ENCODE measurements around the gene SPPL3. TPM values are rescaled to one million over a fixed set of nuclear protein-coding genes. Genes with fewer than 3 reads are reported as not detected.
"Not testable (repeated sequence)": the region's sequence is repeated elsewhere in the genome, so short reads cannot be mapped to it uniquely, and the experiment has no call there.

SPPL3 gene
- total and polyA plus RNA-seq, 7 experiments from 2014 or later, result 22.8 to 51.8 (median 47.5) TPM

DNA sequence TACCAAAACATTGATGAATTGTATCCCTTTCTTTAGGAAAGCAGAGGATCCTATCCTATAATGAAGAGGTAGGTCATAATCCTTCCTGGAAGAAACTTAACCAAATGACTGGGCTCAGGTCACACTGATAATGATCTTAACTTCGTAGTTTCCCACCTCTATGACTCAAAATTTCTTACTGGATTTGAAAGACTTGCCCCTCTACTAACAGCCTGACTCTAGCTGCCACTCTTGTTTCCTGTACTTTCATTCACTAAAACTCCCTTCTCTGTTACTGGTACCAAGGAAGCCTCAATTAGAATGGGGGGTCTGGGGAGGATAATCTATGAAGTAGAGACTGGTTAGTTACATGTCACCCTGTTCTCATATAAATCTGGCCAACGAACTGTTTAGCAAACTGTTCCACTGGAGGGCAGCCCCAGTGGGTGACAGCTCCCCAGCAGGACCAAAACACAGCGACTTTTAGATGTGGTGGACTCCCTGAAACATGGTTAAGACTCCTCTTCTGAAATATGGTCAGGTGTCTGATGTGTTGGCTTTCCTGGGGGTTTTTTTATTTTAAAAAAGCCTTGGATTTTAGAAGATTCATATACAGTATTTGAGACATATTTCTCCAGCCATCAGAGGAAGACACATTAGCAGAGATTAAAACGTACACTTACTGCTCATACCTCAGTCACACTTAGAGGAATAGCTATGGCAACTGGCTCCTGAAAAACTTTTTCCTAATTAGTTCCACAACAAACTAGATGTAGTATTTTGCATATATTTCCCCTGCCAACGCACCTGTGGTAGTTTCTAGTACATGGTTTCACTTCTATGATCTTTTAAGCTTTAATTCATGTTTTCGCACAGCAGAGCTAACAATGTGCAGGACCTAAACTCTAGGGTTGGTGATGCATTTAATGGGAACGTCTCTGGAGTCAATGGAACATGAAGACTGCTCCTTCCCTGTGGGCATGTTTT, 106.2 kb downstream of the SPPL3 start:
- H3K27ac Mint-ChIP-seq, result peak overlapping the region in 6 of 9 donors; percentile 10 to 75 (median 29)
- no peak overlapping the region for H3K4me3 Mint-ChIP-seq
- Histone ChIP-seq H3K4me1 (ENCODE audit: control insufficient read depth in 2 of 2, insufficient read depth in 2 of 2, low read length in 2 of 2) (peaks cover 0 to 2% of the 10 kb centered on the region in 2 donors), H3K27me3 (ENCODE audit: control insufficient read depth in 2 of 2, insufficient read depth in 2 of 2, low read length in 2 of 2) (no peaks in the 10 kb centered on the region), H3K4me3 (ENCODE audit: low read length) (no peak overlapping the region), H3K9me3 (ENCODE audit: control insufficient read depth in 2 of 3, low read length in 3 of 3) (peaks cover 0 to 5% (median 0%) of the 10 kb centered on the region in 3 experiments), H3K27ac (ENCODE audit: low read depth, low read length) (no peak overlapping the region), H3K36me3 (ENCODE audit: control insufficient read depth in 2 of 3, insufficient read depth in 3 of 3, low read length in 3 of 3) (no peaks in the 10 kb centered on the region)
- H3K27me3 Mint-ChIP-seq, result no peaks in the 10 kb centered on the region
- no peak for DNase-seq
- H3K4me1 Mint-ChIP-seq, result peaks cover 15 to 54% (median 37%) of the 10 kb centered on the region in 7 donors
- CTCF ChIA-PET, result interaction anchor here (0.7 kb wide), 1 partner anchor 100 kb away, joined by 3 read pairs; no protein-coding TSS in a partner anchor
- intact Hi-C loops (cut with micrococcal nuclease), result no loop called here
- POLR2A ChIA-PET, result interaction anchor here (0.7 kb wide), 1 partner anchor 147 kb away, joined by 3 read pairs; no protein-coding TSS in a partner anchor
- H3K9me3 Mint-ChIP-seq, result peaks cover 0 to 37% (median 25%) of the 10 kb centered on the region in 11 donors
- peaks cover 10 to 63% (median 49%) of the 10 kb centered on the region in 5 donors for H3K36me3 Mint-ChIP-seq
- ATAC-seq, result no peak

DNA sequence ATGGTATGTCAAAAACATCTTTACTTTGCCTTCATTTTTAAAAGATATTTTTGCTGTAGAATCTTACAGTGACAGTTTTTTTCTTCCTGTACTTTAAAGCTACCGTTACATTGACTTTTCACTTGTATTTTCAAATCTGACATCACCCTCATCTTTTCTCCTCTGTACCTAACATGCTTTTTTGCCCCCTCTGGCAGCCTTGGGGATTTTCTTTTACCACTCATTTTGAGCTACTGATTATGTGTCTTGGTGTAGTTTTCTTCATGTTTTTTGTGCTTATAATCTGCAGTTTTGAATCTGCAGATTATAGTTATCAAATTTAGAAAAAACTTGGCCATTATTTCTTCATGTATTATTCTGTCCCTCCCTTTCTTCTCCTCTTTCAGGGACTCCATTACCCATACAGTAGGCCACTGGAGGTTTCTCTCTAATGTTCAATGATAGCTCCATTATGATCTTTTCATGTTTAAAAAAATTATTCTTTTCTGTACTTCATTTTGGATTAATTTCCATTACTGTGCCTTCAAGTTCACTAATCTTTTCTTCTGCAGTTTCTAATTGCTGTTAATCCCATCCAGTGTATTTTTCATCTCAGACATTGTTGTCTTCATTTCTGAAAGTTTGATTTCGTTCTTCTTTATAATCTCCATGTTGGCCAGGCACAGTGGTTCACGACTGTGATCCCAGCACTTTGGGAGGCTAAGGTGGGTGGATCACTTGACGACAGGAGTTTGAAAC, 108.5 kb downstream of the SPPL3 start:
- ChIA-PET POLR2A (interaction anchor here (0.7 kb wide), 3 partner anchors 183 to 1111 kb away, joined by 3 read pairs; no protein-coding TSS in a partner anchor), CTCF (interaction anchor here (0.6 to 0.8 kb wide), 2 partner anchors 13 to 316 kb away, joined by 3 to 6 read pairs; no protein-coding TSS in a partner anchor)
- Mint-ChIP-seq H3K9me3 (peaks cover 0 to 37% (median 25%) of the 10 kb centered on the region in 11 donors), H3K27ac (peak overlapping the region in 1 of 9 donors; percentile 27), H3K36me3 (peaks cover 10 to 66% (median 56%) of the 10 kb centered on the region in 5 donors), H3K4me1 (peaks cover 18 to 46% (median 28%) of the 10 kb centered on the region in 7 donors), H3K27me3 (no peaks in the 10 kb centered on the region), H3K4me3 (no peak overlapping the region)
- H3K9me3 ChIP-seq (ENCODE audit: control insufficient read depth in 2 of 3, low read length in 3 of 3), result peaks cover 0 to 5% (median 0%) of the 10 kb centered on the region in 3 experiments
- no peaks in the 10 kb centered on the region for H3K4me1 ChIP-seq (ENCODE audit: control insufficient read depth in 2 of 2, insufficient read depth in 2 of 2, low read length in 2 of 2)
- no peak overlapping the region for H3K27ac ChIP-seq (ENCODE audit: low read depth, low read length)
- intact Hi-C loops (cut with micrococcal nuclease), result no loop called here
- no peaks in the 10 kb centered on the region for H3K27me3 ChIP-seq (ENCODE audit: control insufficient read depth in 2 of 2, insufficient read depth in 2 of 2, low read length in 2 of 2)
- DNase-seq (no peak), ATAC-seq (no peak)
- peaks cover 0 to 4% (median 0%) of the 10 kb centered on the region in 3 experiments for H3K36me3 ChIP-seq (ENCODE audit: control insufficient read depth in 2 of 3, insufficient read depth in 3 of 3, low read length in 3 of 3)
- H3K4me3 ChIP-seq (ENCODE audit: low read length), result no peak overlapping the region

GRCh38 chr12:120793357-120793756, 110.8 kb downstream of the SPPL3 start:
- Histone ChIP-seq H3K9me3 (ENCODE audit: control insufficient read depth in 2 of 3, low read length in 3 of 3) (peaks cover 0 to 5% (median 0%) of the 10 kb centered on the region in 3 experiments), H3K27me3 (ENCODE audit: control insufficient read depth in 2 of 2, insufficient read depth in 2 of 2, low read length in 2 of 2) (no peaks in the 10 kb centered on the region), H3K36me3 (ENCODE audit: control insufficient read depth in 2 of 3, insufficient read depth in 3 of 3, low read length in 3 of 3) (peaks cover 0 to 5% (median 4%) of the 10 kb centered on the region in 3 experiments), H3K4me1 (ENCODE audit: control insufficient read depth in 2 of 2, insufficient read depth in 2 of 2, low read length in 2 of 2) (no peaks in the 10 kb centered on the region), H3K27ac (ENCODE audit: low read depth, low read length) (no peak overlapping the region), H3K4me3 (ENCODE audit: low read length) (no peak overlapping the region)
- CTCF ChIA-PET, result no interaction called here
- H3K9me3 Mint-ChIP-seq, result peaks cover 0 to 37% (median 24%) of the 10 kb centered on the region in 11 donors
- no peaks in the 10 kb centered on the region for H3K27me3 Mint-ChIP-seq
- peak overlapping the region in 4 of 9 donors; percentile 3 to 71 (median 16) for H3K27ac Mint-ChIP-seq
- H3K36me3 Mint-ChIP-seq, result peaks cover 16 to 62% (median 53%) of the 10 kb centered on the region in 5 donors
- intact Hi-C loops (cut with micrococcal nuclease), result no loop called here
- DNase-seq, result no peak
- no peak overlapping the region for H3K4me3 Mint-ChIP-seq
- peaks cover 14 to 45% (median 23%) of the 10 kb centered on the region in 7 donors for H3K4me1 Mint-ChIP-seq
- POLR2A ChIA-PET, result interaction anchor here (0.6 kb wide), 1 partner anchor 244 kb away, joined by 3 read pairs; no protein-coding TSS in a partner anchor
- no peak for ATAC-seq

DNA sequence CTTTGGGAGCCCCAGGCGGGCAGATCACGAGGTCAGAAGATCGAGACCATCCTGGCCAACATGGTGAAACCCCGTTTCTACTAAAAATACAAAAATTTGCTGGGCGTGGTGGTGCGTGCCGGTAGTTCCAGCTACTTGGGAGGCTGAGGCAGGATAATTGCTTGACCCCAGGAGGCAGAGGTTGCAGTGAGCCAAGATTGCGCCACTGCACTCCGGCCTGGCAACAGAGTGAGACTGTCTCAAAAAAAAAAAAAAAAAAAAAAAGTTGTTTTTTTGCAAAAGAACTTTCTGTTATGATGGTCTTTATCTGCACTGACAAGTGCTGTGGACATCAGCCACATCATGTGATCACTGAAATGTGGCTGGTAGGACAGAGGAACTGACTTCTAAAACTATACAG, 111.7 kb downstream of the SPPL3 start:
- ATAC-seq; H3K27me3 Mint-ChIP-seq; H3K27me3 ChIP-seq (ENCODE audit: control insufficient read depth in 2 of 2, insufficient read depth in 2 of 2, low read length in 2 of 2); intact Hi-C loops (cut with micrococcal nuclease); H3K27ac ChIP-seq (ENCODE audit: low read depth, low read length); H3K36me3 ChIP-seq (ENCODE audit: control insufficient read depth in 2 of 3, insufficient read depth in 3 of 3, low read length in 3 of 3); H3K9me3 ChIP-seq (ENCODE audit: control insufficient read depth in 2 of 3, low read length in 3 of 3); H3K4me3 ChIP-seq (ENCODE audit: low read length); H3K4me1 ChIP-seq (ENCODE audit: control insufficient read depth in 2 of 2, insufficient read depth in 2 of 2, low read length in 2 of 2); DNase-seq; H3K4me3 Mint-ChIP-seq: not testable (repeated sequence)
- ChIA-PET CTCF (interaction anchor here (0.6 kb wide), 1 partner anchor 663 kb away, joined by 3 read pairs; no protein-coding TSS in a partner anchor), POLR2A (interaction anchor here (0.6 to 0.7 kb wide), 2 partner anchors 310 to 1331 kb away, joined by 3 read pairs; no protein-coding TSS in a partner anchor)
- Mint-ChIP-seq H3K27ac (peak overlapping the region in 7 of 9 donors; percentile 15 to 77 (median 43)), H3K9me3 (peaks cover 0 to 31% (median 22%) of the 10 kb centered on the region in 11 donors), H3K4me1 (peaks cover 8 to 48% (median 30%) of the 10 kb centered on the region in 7 donors), H3K36me3 (peaks cover 13 to 59% (median 44%) of the 10 kb centered on the region in 5 donors)

GRCh38 chr12:120791669-120792176, 112.4 kb downstream of the SPPL3 start:
- Histone ChIP-seq H3K36me3 (ENCODE audit: control insufficient read depth in 2 of 3, insufficient read depth in 3 of 3, low read length in 3 of 3) (peaks cover 0 to 5% (median 4%) of the 10 kb centered on the region in 3 experiments), H3K27ac (ENCODE audit: low read depth, low read length) (no peak overlapping the region), H3K4me3 (ENCODE audit: low read length) (no peak overlapping the region), H3K4me1 (ENCODE audit: control insufficient read depth in 2 of 2, insufficient read depth in 2 of 2, low read length in 2 of 2) (no peaks in the 10 kb centered on the region), H3K27me3 (ENCODE audit: control insufficient read depth in 2 of 2, insufficient read depth in 2 of 2, low read length in 2 of 2) (no peaks in the 10 kb centered on the region), H3K9me3 (ENCODE audit: control insufficient read depth in 2 of 3, low read length in 3 of 3) (peaks cover 0 to 4% (median 0%) of the 10 kb centered on the region in 3 experiments)
- peaks cover 0 to 25% (median 15%) of the 10 kb centered on the region in 11 donors for H3K9me3 Mint-ChIP-seq
- intact Hi-C loops (cut with micrococcal nuclease), result no loop called here
- ATAC-seq (no peak), DNase-seq (no peak)
- ChIA-PET CTCF (no interaction called here), POLR2A (no interaction called here)
- H3K27ac Mint-ChIP-seq, result peak overlapping the region in 7 of 9 donors; percentile 0 to 48 (median 9)
- H3K4me1 Mint-ChIP-seq, result peaks cover 4 to 46% (median 33%) of the 10 kb centered on the region in 7 donors
- no peaks in the 10 kb centered on the region for H3K27me3 Mint-ChIP-seq
- no peak overlapping the region for H3K4me3 Mint-ChIP-seq
- H3K36me3 Mint-ChIP-seq, result peaks cover 9 to 55% (median 38%) of the 10 kb centered on the region in 5 donors

GRCh38 chr12:120790114-120790513, 114.0 kb downstream of the SPPL3 start:
- ChIA-PET POLR2A (interaction anchor here (1.0 kb wide), 1 partner anchor 138 kb away, joined by 4 read pairs; no protein-coding TSS in a partner anchor), CTCF (no interaction called here)
- no peaks in the 10 kb centered on the region for H3K9me3 ChIP-seq (ENCODE audit: control insufficient read depth in 2 of 3, low read length in 3 of 3)
- H3K27ac ChIP-seq (ENCODE audit: low read depth, low read length), result no peak overlapping the region
- no peak for DNase-seq
- H3K27ac Mint-ChIP-seq, result peak overlapping the region in 2 of 9 donors; percentile 11 to 43
- peaks cover 0 to 12% (median 4%) of the 10 kb centered on the region in 11 donors for H3K9me3 Mint-ChIP-seq
- no peak overlapping the region for H3K4me3 ChIP-seq (ENCODE audit: low read length)
- no peaks in the 10 kb centered on the region for H3K27me3 Mint-ChIP-seq
- no peak for ATAC-seq
- H3K36me3 ChIP-seq (ENCODE audit: control insufficient read depth in 2 of 3, insufficient read depth in 3 of 3, low read length in 3 of 3), result peaks cover 0 to 5% (median 4%) of the 10 kb centered on the region in 3 experiments
- peaks cover 4 to 53% (median 40%) of the 10 kb centered on the region in 7 donors for H3K4me1 Mint-ChIP-seq
- H3K4me3 Mint-ChIP-seq, result no peak overlapping the region
- H3K36me3 Mint-ChIP-seq, result peaks cover 9 to 39% (median 24%) of the 10 kb centered on the region in 5 donors
- intact Hi-C loops (cut with micrococcal nuclease), result no loop called here
- no peaks in the 10 kb centered on the region for H3K27me3 ChIP-seq (ENCODE audit: control insufficient read depth in 2 of 2, insufficient read depth in 2 of 2, low read length in 2 of 2)
- H3K4me1 ChIP-seq (ENCODE audit: control insufficient read depth in 2 of 2, insufficient read depth in 2 of 2, low read length in 2 of 2), result no peaks in the 10 kb centered on the region
